22Rv1 (cell line): ENCODE results near the gene DUSP16.

Source experiments
- ZFX ChIP-seq: fragments of 450-650 bp; IDR thresholded peaks from 2 replicates; pipeline ENCODE4 v1.6.1; 2017; ENCODE audit warnings: antibody characterized with exemption, borderline replicate concordance
- TF ChIP-seq, protein P1 (sequence below): fragments of 450-650 bp; IDR thresholded peaks from 2 replicates; pipeline ENCODE4 v1.5.1; 2017; ENCODE audit warnings: mild to moderate bottlenecking

GRCh38 chr12:12529783-12530421 lies 32.8 kb downstream of the DUSP16 start:
- TF ChIP-seq, protein P1, sequence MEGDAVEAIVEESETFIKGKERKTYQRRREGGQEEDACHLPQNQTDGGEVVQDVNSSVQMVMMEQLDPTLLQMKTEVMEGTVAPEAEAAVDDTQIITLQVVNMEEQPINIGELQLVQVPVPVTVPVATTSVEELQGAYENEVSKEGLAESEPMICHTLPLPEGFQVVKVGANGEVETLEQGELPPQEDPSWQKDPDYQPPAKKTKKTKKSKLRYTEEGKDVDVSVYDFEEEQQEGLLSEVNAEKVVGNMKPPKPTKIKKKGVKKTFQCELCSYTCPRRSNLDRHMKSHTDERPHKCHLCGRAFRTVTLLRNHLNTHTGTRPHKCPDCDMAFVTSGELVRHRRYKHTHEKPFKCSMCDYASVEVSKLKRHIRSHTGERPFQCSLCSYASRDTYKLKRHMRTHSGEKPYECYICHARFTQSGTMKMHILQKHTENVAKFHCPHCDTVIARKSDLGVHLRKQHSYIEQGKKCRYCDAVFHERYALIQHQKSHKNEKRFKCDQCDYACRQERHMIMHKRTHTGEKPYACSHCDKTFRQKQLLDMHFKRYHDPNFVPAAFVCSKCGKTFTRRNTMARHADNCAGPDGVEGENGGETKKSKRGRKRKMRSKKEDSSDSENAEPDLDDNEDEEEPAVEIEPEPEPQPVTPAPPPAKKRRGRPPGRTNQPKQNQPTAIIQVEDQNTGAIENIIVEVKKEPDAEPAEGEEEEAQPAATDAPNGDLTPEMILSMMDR = no peak
- no peak for TF ChIP-seq ZFX
